HG03439 (cell line): Measurements from ENCODE around the gene TRAPPC11.

Experiments used
- ATAC-seq: cut with Tn5 transposase; IDR thresholded peaks from one replicate; pipeline ENCODE4 v1.9.1; 2021; ENCODE audit warnings: mild to moderate bottlenecking, moderate library complexity; ENCODE audit not compliant: unreplicated experiment

Gene TRAPPC11

DNA sequence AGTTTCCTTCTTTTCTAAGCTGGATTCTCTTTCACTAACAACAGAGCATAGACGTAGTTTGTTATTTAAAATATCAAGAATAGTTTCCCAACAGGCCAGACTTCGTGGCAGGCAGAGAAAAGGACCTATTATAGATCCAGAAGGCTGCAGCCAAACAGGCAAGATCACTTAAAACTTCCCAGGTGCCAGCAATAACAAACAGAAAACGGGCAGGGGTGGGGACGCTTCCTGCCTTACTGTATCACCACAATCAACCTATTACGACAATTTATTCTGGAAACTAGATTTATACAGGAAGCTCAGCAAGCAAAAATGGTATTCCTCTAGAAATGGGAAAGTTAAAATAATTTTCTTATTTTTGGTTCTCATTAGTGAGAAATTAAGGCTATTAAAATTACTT lies 22.2 kb upstream of the TRAPPC11 start:
- no peak for ATAC-seq

DNA sequence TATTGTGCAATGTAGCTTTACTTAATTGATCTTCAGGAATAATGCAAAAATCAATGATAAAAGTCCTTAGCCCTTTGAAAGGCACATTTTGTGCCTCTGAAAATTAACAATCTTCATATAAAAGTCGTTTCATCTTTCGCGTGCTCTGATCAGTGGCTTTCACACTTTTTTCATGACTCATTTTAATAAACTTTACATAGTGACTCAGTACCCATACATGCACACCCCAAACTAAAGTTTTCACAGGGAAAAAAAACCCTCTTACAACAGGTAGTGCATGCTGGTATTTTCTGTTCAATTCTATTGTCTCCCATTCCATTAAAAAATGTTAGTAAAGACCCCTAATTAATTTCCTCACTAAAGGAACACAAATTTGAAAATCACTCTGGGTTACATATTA lies 21.6 kb upstream of the TRAPPC11 start:
- no peak for ATAC-seq

DNA sequence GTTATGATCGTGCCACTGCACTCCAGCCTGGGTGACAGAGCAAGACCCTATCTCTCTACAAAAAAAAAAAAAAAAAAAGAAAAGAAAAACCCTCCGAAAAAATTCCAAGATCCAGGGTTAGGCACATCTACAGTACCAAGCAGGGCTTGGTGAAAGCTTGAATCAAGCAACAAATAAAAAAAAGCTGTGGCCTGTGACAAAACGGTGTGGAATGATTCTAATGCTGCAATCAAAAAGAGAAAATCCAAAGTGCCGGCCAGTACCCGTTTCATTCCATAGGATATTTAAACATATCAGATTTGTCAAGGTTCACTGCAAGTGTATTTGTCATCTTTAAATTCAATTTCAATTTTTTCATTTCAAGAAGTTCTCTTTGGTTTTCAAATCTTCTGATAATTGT lies 20.7 kb upstream of the TRAPPC11 start:
- no peak for ATAC-seq

DNA sequence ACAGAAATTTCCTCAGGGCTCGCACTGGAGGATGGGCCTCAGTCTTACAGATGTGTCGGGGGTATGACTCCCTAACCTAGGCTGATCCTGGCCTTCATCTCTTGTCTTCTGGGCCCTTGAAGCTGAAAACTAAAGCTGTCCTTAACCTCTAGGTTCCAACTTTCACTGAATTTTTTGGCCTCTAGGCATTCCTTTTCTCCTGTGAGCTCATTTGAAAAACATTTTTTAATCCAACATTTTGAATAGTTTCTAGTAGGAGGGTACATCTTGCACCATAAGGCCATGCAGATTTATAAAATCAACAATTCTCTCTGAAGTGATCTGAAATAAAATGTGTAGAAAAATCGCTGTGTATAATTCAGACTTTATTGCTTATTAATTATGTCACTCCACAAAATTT lies 19.8 kb upstream of the TRAPPC11 start:
- ATAC-seq: no peak

DNA sequence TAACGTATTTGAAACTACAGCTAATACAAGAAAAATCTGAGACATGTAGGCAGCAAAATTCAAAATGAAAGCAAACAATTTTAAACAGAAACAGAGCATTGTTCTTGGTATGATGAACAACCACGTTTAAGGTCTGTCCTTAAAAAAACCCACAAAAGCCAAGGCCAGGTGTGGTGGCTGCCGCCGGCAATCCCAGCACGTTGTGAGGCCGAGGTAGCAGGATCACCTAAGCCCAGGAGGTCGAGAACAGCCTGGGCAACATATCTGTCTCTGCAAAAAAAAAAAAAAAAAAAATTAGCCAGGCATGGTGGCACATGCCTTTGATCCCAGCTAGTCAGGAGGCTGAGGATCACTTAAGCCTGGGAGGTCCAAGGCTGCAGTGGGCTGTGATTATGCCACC lies 13.8 kb upstream of the TRAPPC11 start:
- ATAC-seq: no peak

DNA sequence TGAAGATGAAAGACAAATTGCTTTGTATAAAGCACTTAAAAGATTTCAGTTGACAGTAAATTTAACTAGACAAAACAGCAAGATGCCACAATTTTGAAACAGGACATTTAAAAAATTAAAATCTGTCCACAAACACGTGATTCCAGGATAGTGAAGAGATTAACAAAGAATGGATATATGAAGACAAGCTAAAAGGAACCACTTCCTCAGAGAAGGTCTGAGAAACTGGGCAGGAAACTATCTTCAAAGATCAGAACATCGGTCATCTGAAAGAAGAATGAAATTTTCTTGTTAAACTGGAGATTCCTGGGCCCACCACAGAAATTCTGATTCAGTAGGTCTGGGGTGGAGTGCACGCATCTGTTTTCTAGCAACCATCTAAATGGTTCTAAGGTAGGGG lies 1.5 kb upstream of the TRAPPC11 start:
- no peak for ATAC-seq

DNA sequence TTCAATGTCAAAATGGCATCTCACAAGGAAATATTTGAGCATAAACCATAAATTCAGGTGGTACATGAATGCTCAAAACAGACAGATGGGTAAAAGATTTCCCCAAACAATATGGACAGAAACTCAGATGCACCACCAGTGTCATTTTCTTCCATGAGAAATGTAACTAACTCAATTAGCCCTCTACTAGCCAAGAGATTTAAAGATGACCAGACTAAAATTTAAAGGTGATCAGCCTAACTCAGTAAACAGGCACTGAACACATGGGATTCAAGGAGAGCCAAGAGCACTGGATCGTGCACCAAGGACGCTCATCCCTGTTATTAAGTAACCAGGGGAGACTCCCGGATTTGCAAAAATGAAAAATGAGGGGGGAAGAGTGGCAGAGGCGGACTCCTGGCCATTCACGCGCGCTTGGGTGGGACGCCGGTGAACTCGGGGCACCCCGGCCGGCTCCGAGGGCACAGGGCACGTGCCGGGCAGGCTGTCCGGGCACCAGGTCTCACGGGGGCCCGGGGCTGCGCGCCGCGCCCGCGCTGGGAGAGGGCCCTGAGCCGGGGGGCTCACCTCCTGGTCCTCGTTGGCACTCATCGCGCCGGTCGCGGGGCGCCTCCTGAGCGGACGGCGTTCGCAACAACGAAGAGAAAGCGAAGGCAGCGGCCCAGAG lies 598 bp upstream of the TRAPPC11 start:
- ATAC-seq: peak; percentile 36

DNA sequence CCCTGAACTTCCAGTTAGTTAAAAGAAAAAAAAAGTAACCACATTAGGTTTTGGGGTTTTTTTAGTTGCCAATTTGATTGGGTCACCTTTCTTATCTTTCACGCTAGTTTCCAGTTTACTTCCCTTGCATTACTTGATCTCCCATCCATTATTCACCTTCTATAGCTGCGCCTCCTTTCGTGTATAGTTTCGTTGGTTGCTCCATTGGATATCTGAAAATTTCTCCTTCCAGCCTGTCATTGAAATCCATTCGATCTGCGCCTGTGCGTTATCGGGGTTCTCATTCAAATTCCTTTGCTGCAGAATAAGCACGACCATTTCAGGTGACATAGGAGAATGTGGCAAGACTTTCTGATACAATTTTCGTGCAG lies 764 bp downstream of the TRAPPC11 start:
- ATAC-seq: no peak

DNA sequence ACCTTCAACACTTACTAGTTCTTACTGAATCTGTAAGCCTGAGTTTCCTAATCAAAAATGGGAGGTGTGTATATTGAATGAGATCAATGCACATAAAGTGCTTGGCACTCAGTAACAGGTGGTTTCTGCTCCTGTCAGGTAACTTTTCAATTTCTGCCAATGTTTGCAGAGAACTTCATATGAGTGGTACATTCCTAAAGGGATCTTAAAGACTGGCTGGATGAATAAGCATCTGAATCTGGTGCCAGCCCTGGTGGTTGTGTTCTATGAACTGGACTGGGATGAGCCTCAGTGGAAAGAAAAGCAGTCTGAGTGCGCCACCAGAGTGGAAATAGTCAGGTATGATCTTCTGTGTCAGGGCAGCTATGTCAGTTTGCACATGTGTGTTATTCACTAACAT lies 7.0 kb downstream of the TRAPPC11 start:
- no peak for ATAC-seq

DNA sequence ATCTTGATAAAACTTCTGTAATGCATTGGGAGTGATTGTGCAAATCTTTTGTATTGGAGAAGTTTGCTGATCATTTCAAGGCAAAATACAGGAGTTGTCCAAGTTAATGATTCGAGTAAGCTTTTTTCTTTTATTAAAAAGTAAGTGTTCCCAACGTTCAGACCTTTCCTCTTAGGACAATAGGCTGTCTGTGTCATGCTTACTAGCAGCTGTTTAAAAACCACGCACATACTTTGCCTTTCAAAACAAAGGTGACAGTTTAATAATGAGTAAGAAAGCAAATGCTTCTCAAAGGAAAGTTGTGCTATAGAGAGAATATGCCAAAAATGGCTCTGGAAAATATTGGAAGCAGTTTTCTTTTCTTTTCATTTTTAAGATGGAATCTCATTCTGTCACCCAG lies 11.2 kb downstream of the TRAPPC11 start:
- ATAC-seq: no peak

DNA sequence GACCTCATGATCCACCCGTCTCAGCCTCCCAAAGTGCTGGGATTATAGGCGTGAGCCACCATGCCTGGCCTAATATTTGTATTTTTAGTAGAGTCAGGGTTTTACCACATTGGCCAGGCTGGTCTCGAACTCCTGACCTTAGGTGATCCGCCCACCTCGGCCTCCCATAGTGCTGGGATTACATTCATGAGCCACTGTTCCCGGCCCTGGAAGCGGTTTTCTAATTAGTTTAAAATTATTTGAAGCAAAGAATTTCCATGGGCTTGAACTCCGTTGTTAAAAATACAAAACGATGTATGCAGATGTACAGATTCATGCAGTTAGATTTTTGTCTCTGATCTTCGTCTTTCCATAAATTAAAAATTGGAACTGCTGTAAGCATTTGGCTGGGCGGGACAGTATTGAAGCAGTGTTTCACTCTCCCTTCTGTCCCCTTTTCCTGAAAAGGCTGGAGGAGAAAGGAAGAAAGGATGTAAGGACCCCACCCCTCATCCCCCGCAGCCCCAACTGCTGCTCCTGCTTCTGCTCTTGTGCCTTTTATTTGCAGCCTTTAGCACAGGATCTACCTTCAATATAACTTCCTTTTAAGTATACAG lies 12.0 kb downstream of the TRAPPC11 start:
- ATAC-seq: no peak

DNA sequence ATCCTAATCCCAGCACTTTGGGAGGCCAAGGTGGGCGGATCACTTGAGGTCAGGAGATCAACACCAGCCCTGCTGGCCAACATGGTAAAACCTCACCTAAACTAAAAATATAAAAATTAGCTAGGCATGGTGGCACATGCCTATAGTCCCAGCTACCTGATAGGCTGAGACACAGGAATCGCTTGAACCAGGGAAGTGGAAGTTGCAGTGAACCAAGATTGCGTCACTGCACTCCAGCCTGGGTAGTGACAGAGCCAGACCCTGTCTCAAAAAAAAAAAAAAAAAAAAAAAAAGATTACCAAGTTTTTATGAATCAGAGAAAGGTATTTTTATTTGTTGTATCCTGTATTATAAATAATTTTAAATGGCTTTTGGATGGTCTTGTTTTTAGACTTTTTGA lies 15.1 kb downstream of the TRAPPC11 start:
- ATAC-seq: no peak

DNA sequence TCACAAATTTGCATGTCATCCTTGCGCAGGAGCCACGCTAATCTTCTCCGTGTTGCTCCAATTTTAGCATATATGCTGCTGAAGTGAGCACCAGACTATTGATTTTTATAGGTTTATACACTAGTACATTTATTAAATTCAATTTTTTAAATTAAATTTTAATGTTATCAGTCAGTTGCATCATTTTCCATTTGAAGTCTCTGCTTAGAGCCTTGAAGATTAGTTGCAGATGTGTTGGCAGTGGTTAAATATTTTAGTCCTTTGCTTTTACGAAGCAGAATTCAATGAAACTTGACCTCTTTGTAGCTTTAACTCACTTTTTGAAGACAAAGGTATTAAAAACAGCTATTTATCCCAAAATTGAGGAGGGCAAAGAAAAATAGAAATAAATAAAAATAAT lies 16.5 kb downstream of the TRAPPC11 start:
- no peak for ATAC-seq

DNA sequence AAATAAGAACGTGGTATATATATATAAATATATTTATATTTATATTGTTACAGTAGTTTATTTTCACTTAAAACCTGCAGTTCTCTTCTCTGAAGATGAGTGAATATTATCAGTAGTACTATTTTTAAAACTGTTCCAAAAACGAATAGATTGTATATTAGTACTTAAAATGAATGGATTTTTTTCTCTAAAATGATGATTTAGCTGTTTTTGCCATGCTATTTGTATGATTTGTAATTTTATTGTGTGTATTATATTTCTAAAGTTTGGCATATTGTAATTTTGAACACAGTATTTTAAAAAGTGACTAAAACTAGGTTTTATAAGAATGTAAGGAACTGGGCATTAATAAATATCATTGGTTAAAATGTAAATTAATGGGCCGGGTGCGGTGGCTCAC lies 22.0 kb downstream of the TRAPPC11 start:
- no peak for ATAC-seq

DNA sequence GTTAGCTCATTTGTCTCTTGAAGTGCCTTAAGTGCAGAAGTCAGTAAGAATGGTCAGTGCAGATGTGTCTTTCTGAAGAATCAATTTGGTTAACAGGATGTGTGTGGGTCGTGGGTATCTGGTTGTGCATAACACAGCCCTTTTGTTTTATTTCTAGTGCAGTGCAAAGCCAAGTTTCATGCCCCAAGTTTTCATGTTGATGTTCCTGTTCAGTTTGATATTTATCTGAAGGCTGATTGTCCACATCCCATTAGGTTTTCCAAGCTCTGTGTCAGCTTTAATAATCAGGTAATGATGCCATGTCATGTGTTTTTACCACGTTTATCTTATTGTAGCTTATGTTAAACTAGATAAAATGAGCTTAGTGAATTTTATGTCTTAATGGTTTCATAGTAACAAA lies 27.4 kb downstream of the TRAPPC11 start:
- no peak for ATAC-seq

DNA sequence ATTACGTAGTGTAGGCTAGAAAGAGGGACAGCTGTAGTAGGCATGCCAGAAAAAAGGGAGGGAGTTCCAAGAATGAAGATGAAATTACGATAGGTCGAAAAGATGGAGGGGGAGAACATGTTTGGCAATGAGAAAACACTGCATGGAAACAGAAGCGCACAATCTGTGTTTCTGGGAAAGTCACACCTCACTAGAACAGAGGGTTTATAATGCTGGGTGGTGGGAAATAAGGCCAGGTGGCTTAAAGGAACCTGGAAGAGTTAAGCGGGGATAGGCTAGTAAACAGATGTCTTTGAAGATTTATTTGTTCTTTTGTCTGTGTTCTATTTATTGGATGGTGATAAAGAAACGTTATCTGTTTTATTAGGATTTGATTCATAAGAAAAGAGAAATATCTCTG lies 29.1 kb downstream of the TRAPPC11 start:
- no peak for ATAC-seq

DNA sequence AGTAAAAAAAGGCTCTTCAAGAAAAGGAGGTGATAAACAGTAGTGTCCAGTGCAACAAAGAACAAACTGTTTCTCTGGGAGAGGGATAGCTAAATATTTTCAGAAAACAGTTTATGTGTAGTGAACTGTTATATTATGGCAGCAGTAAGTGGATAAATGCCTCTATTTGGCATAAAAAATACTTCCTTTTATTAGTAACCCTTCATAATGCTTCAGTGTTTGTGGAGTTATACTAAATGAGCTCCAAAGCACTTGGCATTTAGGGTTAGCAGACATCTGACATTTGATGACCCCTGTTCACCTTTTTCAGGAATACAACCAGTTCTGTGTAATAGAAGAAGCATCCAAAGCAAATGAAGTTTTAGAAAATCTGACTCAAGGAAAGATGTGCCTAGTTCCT lies 31.9 kb downstream of the TRAPPC11 start:
- ATAC-seq: no peak

DNA sequence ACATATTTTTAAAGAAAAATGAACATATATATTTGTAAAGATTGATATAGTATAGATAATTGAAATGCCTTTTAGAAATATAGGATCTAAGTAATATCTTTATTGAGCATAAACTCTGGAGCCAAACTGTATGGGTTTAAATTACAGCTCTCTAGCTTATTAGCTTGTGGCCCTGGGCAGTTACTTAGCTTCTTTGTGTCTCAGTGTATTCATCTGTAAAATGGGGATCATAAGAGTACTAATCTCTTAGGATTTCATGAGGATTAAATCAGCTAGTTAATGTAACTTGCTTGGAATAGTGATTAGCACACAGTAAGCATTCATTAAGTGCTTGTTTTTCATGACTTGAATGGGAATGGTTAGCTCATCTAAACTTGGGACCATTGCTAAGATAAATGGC lies 32.8 kb downstream of the TRAPPC11 start:
- ATAC-seq: no peak

DNA sequence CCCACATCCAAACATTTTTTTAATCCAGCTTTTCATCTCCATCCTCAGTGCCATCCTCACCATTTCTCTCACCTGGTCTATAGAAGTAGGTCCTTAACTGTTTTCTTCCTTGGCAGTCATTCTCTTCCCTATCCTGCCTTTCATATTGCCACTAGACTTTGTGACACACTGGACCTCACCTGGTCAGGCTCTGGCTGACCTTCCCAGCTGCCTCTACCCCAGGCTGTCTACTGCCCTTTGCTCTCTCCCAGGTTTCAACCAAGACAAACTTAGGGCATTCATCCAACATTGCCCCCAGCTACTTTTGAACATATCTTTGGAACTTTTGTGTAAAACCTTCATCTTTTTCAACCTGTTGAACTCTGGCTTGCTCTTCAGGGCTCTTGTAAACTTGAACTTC lies 39.8 kb downstream of the TRAPPC11 start:
- no peak for ATAC-seq

DNA sequence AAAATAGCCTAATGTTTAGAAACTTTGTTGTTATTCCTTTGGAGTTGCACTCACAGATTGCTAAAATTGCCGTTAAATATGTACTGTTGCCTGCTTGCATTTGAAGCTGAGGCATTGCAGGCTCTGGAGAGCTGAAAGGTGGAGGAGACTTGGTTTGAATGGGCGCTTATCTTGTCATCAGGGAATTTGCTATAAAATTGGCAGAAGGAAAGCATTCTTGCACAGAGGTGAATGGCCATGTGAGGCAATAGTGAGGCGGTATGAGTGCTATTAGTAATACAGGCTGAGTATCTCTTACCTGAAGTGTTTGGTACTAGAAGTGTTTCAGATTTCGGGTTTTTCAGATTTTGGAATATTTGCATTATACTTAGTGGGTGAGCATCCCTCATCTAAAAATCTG lies 41.3 kb downstream of the TRAPPC11 start:
- no peak for ATAC-seq

DNA sequence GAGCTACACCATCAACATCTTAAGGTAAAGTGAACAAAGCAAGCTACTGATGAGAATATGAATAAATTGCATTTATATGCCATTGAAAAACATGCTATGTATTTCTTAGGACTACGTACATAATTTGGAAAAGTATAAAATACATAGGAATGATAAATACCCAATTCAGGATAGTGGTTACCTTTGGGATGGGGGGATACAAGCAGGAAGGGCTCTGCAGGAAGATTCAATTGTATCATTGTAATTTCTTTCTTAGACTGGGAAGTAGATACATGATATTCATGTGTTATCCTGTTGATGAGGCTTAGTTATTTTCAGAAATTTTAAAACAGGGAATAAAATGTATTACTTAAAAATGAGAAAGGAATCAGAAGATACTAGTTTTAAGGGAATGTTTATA lies 43.4 kb downstream of the TRAPPC11 start:
- ATAC-seq: no peak

DNA sequence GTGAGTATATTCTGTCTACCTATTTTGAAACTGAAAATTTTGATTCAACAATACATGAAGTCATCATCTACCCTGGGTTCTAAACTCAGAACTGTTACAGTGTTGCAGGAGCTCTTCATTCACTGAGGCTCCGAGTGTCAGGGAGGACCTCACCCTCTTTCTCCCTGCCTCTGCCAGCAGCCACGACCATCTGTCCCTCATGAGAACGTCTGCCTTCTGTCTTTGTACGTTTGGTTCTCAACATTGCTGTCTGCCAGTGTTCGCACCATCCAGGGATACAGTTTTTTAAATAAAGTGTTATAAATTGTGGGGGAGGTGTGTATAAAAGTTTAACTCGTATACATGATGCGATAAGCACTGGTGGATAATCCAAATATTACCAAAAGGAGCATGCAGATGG lies 55.5 kb downstream of the TRAPPC11 start:
- ATAC-seq: no peak

DNA sequence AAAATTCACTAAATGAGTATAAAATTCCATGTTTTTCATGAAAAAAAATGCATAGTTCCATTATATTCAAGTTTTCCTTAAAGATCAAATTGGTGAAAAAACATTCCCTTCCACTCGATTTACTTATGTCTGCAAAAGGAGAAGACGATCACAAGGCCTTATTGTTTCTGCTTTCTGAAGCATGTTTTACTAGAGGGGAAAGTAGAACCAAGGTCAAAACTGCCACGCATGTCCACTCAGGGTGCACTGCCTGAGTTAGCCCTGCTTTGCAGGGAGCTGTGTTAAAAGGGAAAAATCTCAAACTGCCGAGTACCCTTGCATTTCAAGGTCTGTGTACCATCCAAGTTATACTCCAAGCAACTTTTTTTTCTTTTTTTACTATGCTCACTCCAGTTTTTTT lies 57.2 kb downstream of the TRAPPC11 start:
- no peak for ATAC-seq
